ENCODE results near the gene GGA1. TPM values are rescaled to one million over a fixed set of nuclear protein-coding genes. Genes with fewer than 3 reads are reported as not detected.

GGA1 gene
- total and polyA plus RNA-seq, 9 of the 15 experiments (the other 6 are each of a cell fraction or from before 2014, with no cell fraction given) = 1.5 to 69.5 (median 31.6) TPM

- TF ChIP-seq PRMT5 (CRISPR knock-in tag; IDR thresholded peaks at IDR 0.05) = no peak
- TF ChIP-seq ZNF224 (CRISPR knock-in tag; IDR thresholded peaks at IDR 0.05) = no peak
- no peak for TF ChIP-seq CAMTA2 (CRISPR knock-in tag; conservative IDR thresholded peaks at IDR 0.05)
- no peak for TF ChIP-seq SMAD1 (IDR thresholded peaks at IDR 0.05; ENCODE audit: low read depth, low read length, partially characterized antibody)
- no peak for TF ChIP-seq ZNF175 (CRISPR knock-in tag; IDR thresholded peaks at IDR 0.05; ENCODE audit: low read depth)
- no peak for TF ChIP-seq ZKSCAN8 (CRISPR knock-in tag; IDR thresholded peaks at IDR 0.05)
- peak; percentile 96 for TF ChIP-seq EGR1 (conservative IDR thresholded peaks at IDR 0.05)
- no peak for TF ChIP-seq XRCC3 (IDR thresholded peaks at IDR 0.05)
- TF ChIP-seq HDAC2 (IDR thresholded peaks at IDR 0.05) = no peak
- no peak for TF ChIP-seq ZNF23 (CRISPR knock-in tag; IDR thresholded peaks at IDR 0.05)
- no peak for TF ChIP-seq SRSF9 (IDR thresholded peaks at IDR 0.05; ENCODE audit: borderline replicate concordance, low read depth, low read length)
- no peak for TF ChIP-seq SMARCB1 (IDR thresholded peaks at IDR 0.05; ENCODE audit: insufficient read length, low read depth)
- TF ChIP-seq SMAD2 (IDR thresholded peaks at IDR 0.05; ENCODE audit: low read depth, low read length) = no peak
- TF ChIP-seq REST (IDR thresholded peaks at IDR 0.05; ENCODE audit: borderline replicate concordance) = peak; percentile 37
- TF ChIP-seq REST (CRISPR knock-in tag; IDR thresholded peaks at IDR 0.05; ENCODE audit: low read depth) = 0 out of 2 replicates have a peak, but pooled peaks have one; percentile 36
- TF ChIP-seq SIRT6 (IDR thresholded peaks at IDR 0.05; ENCODE audit: low read depth, low read length) = no peak
- TF ChIP-seq FOXM1 (IDR thresholded peaks at IDR 0.05; ENCODE audit: low read depth) = no peak
- TF ChIP-seq FOXM1 (CRISPR knock-in tag; IDR thresholded peaks at IDR 0.05; ENCODE audit: low read depth) = peak; percentile 27; the same call in 1 of the 2 replicates
- no peak; a peak in 1 of 4 replicates for TF ChIP-seq FOXK2 (conservative IDR thresholded peaks at IDR 0.05 in 1 of 2, IDR thresholded peaks at IDR 0.05 in 1 of 2; ENCODE audit: low read depth in 2 of 2)
- no peak for TF ChIP-seq TCF7 (IDR thresholded peaks at IDR 0.05; ENCODE audit: borderline replicate concordance)
- TF ChIP-seq ZNF3 (CRISPR knock-in tag; IDR thresholded peaks at IDR 0.05) = no peak
- TF ChIP-seq NR2C1 (IDR thresholded peaks at IDR 0.05) = 0 out of 2 replicates have a peak, but pooled peaks have one; percentile 29
- peak; percentile 36; the same call in 1 of the 2 replicates for TF ChIP-seq NR2C1 (tag; IDR thresholded peaks at IDR 0.05)
- no peak for TF ChIP-seq PTTG1 (tag; IDR thresholded peaks at IDR 0.05; ENCODE audit: low read depth)
These were observed 47.2 kb upstream of the GGA1 start (continued) for GRCh38 chr22:37561212-37562048.

All from K562 (cell line).